HPDE6-E6E7 (cell line): ENCODE measurements around the gene TIMM29.
"Not testable (repeated sequence)": the region's sequence is repeated elsewhere in the genome, so short reads cannot be mapped to it uniquely, and the experiment has no call there.

Experiments
- DNase-seq: peaks from one replicate; pipeline ENCODE4 v3.0.0; 2011; ENCODE audit warnings: missing footprints; ENCODE audit errors: extremely low spot score

TIMM29 gene

GRCh38 chr19:10912619-10913018, 16.0 kb upstream of the TIMM29 start:
- DNase-seq = no peak

- DNase-seq = no peak
These were observed 14.8 kb upstream of the TIMM29 start for GRCh38 chr19:10913716-10914340.

GRCh38 chr19:10915130-10916091, 13.2 kb upstream of the TIMM29 start:
- peak; percentile 89 for DNase-seq

GRCh38 chr19:10916602-10917001, 12.0 kb upstream of the TIMM29 start:
- DNase-seq = no peak

GRCh38 chr19:10918359-10918758, 10.3 kb upstream of the TIMM29 start:
- no peak for DNase-seq

- DNase-seq = no peak
These were observed 9.0 kb upstream of the TIMM29 start for GRCh38 chr19:10919352-10920287.

GRCh38 chr19:10920288-10920655, 8.3 kb upstream of the TIMM29 start:
- no peak for DNase-seq

GRCh38 chr19:10920781-10921180, 7.8 kb upstream of the TIMM29 start:
- DNase-seq = no peak

GRCh38 chr19:10921199-10921909, 7.3 kb upstream of the TIMM29 start:
- no peak for DNase-seq

GRCh38 chr19:10921910-10922637, 6.5 kb upstream of the TIMM29 start:
- no peak for DNase-seq

- no peak for DNase-seq
These were observed 6.0 kb upstream of the TIMM29 start for GRCh38 chr19:10922638-10923014.

GRCh38 chr19:10923260-10924112, 5.1 kb upstream of the TIMM29 start:
- DNase-seq = no peak

GRCh38 chr19:10924597-10924996, 4.0 kb upstream of the TIMM29 start:
- DNase-seq = no peak

- DNase-seq = no peak
These were observed 665 bp upstream of the TIMM29 start for GRCh38 chr19:10927730-10928562.

GRCh38 chr19:10929402-10929794, 787 bp downstream of the TIMM29 start:
- no peak for DNase-seq

- no peak for DNase-seq
These were observed 6.9 kb downstream of the TIMM29 start for GRCh38 chr19:10935371-10936059.

GRCh38 chr19:10936661-10937084, 8.1 kb downstream of the TIMM29 start:
- DNase-seq = no peak

GRCh38 chr19:10941649-10942048, 13.0 kb downstream of the TIMM29 start:
- DNase-seq = not testable (repeated sequence)
